Nephron (organoid): Measurements from ENCODE around the gene DCLK1.

ENCODE experiments used
- H3K27ac Mint-ChIP-seq, 3 experiments: 2 replicates each; pipeline ENCODE4 v1.8.0; 2020; ENCODE audit warnings: mixed read lengths in 3 of 3, mild to moderate bottlenecking in 2 of 3, moderate library complexity in 1 of 3
- H3K27me3 Mint-ChIP-seq: 2 replicates; pipeline ENCODE4 v1.8.0; 2021; ENCODE audit warnings: low read depth, mild to moderate bottlenecking, moderate library complexity, mixed read lengths
- H3K36me3 Mint-ChIP-seq: 2 replicates; pipeline ENCODE4 v1.8.0; 2020; ENCODE audit warnings: low read depth, mixed read lengths
- H3K4me1 Mint-ChIP-seq: 2 replicates; pipeline ENCODE4 v1.8.0; 2020; ENCODE audit warnings: mixed read lengths
- H3K4me3 Mint-ChIP-seq, 3 experiments: 2 replicates each; pipeline ENCODE4 v1.8.0; 2020; ENCODE audit warnings: mild to moderate bottlenecking in 3 of 3, mixed read lengths in 3 of 3, moderate library complexity in 2 of 3
- H3K9me3 Mint-ChIP-seq: 2 replicates; pipeline ENCODE4 v1.8.0; 2020; ENCODE audit warnings: mixed read lengths
- CTCF ChIP-seq, 3 experiments: fragments of 200-600 bp; sonication (generic); IDR thresholded peaks; one replicate each; pipeline ENCODE4 v1.5.0; 2021; ENCODE audit warnings: antibody characterized with exemption in 3 of 3; ENCODE audit not compliant: unreplicated experiment in 3 of 3

The DCLK1 gene

DNA sequence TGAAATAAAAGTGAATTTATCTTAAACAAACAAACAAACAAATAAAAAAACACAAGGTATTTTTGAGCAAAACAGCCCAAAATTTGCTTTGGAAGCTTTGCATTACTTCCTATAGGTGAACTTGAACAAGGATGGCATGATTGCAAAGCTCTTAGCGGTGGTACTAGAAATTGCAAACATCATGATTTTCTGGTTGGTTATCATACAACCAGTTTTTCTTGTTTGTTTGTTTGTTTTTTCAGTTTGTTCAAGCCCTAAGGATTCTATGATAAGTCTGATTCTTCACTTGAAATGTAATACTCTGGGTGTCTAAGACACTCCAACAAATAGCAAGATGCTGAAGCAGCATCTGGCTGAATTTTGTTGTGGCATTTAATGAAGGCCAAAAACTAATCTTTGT is 15.9 kb downstream of the DCLK1 start:
- peaks cover 21% of the 10 kb centered on the region for H3K4me1 Mint-ChIP-seq
- H3K27ac Mint-ChIP-seq, result no peak overlapping the region
- H3K4me3 Mint-ChIP-seq, result no peak overlapping the region
- TF ChIP-seq CTCF (IDR thresholded peaks at IDR 0.05; ENCODE audit: unreplicated experiment in 3 of 3), result no peak
- H3K27me3 Mint-ChIP-seq, result no peaks in the 10 kb centered on the region
- H3K9me3 Mint-ChIP-seq, result no peaks in the 10 kb centered on the region
- H3K36me3 Mint-ChIP-seq, result peaks cover 3% of the 10 kb centered on the region

DNA sequence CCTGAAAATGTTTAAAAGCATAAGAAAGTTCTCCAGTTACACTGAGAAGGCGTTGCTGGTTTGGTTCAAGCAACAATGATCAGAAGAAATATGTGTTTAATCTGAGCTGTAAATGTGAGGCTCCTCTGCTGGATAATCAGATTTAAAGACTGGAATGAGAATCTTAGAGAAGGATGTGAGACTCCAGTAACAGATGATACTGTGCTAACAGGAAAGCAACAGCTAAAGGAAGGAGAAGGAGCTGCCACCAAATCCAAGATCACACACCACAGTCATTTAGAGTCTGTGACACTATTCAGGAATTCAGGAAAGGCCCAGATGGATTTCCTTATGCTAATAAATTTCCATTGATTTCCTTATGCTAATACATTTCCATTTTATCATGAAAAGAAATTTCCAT is 16.9 kb downstream of the DCLK1 start:
- no peak overlapping the region for H3K27ac Mint-ChIP-seq
- peaks cover 21% of the 10 kb centered on the region for H3K4me1 Mint-ChIP-seq
- peaks cover 3% of the 10 kb centered on the region for H3K36me3 Mint-ChIP-seq
- H3K4me3 Mint-ChIP-seq, result no peak overlapping the region
- H3K9me3 Mint-ChIP-seq, result no peaks in the 10 kb centered on the region
- H3K27me3 Mint-ChIP-seq, result no peaks in the 10 kb centered on the region
- TF ChIP-seq CTCF (IDR thresholded peaks at IDR 0.05; ENCODE audit: unreplicated experiment in 3 of 3), result no peak

- TF ChIP-seq CTCF (IDR thresholded peaks at IDR 0.05; ENCODE audit: unreplicated experiment in 3 of 3), result no peak
- Mint-ChIP-seq H3K27ac (peak overlapping the region in 1 of 3 experiments; percentile 2), H3K27me3 (no peaks in the 10 kb centered on the region), H3K4me1 (peaks cover 28% of the 10 kb centered on the region), H3K4me3 (no peak overlapping the region), H3K9me3 (no peaks in the 10 kb centered on the region), H3K36me3 (peaks cover 3% of the 10 kb centered on the region)
Observed at GRCh38 chr13:36108954-36109353, 22.2 kb downstream of the DCLK1 start.

DNA sequence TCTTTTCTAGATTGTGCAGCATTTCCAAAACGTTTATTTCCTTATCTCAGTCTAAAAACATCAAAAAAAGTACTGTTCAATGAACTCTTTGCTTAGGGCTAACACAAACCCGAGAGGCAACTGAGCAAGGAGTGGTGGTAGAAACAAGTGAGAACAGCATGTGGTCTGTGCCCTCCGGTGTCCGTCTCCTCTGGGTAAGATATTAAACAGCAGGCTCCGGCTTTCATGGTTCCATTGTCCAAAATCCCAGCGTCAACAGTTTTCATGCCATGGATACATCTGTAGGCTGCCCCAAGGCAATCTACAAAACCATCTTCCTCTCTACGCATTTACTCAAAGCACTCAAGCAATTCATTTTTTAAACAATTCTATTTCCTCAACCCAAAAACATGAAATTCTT is 22.8 kb downstream of the DCLK1 start:
- no peak for TF ChIP-seq CTCF (IDR thresholded peaks at IDR 0.05; ENCODE audit: unreplicated experiment in 3 of 3)
- H3K4me1 Mint-ChIP-seq, result peaks cover 22% of the 10 kb centered on the region
- no peaks in the 10 kb centered on the region for H3K9me3 Mint-ChIP-seq
- no peak overlapping the region for H3K4me3 Mint-ChIP-seq
- no peak overlapping the region for H3K27ac Mint-ChIP-seq
- no peaks in the 10 kb centered on the region for H3K27me3 Mint-ChIP-seq
- peaks cover 3% of the 10 kb centered on the region for H3K36me3 Mint-ChIP-seq

DNA sequence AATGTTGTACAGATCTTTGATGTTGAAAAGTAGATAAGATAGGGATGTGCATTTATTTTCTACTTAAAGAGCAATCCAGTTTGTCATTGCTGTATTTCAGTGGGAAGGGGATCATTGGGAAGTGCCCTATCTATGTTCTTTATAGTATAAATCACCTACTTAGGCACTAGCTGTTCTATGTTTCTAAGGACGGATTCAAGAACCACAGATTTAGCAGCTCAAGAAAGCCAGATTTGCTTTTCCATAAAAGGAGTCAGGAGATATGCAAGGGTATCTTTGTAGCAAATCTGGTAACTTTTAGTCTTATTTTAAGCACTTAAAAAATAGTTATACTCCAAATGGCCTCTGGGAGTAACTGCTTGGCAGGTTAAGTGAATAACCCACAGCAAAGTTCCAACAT is 23.7 kb downstream of the DCLK1 start:
- no peaks in the 10 kb centered on the region for H3K27me3 Mint-ChIP-seq
- no peak overlapping the region for H3K27ac Mint-ChIP-seq
- TF ChIP-seq CTCF (IDR thresholded peaks at IDR 0.05; ENCODE audit: unreplicated experiment in 3 of 3), result no peak
- no peak overlapping the region for H3K4me3 Mint-ChIP-seq
- H3K36me3 Mint-ChIP-seq, result peaks cover 3% of the 10 kb centered on the region
- peaks cover 21% of the 10 kb centered on the region for H3K4me1 Mint-ChIP-seq
- no peaks in the 10 kb centered on the region for H3K9me3 Mint-ChIP-seq

- no peak overlapping the region for H3K4me3 Mint-ChIP-seq
- H3K36me3 Mint-ChIP-seq, result no peaks in the 10 kb centered on the region
- H3K9me3 Mint-ChIP-seq, result no peaks in the 10 kb centered on the region
- no peaks in the 10 kb centered on the region for H3K27me3 Mint-ChIP-seq
- H3K4me1 Mint-ChIP-seq, result peaks cover 26% of the 10 kb centered on the region
- TF ChIP-seq CTCF (IDR thresholded peaks at IDR 0.05; ENCODE audit: unreplicated experiment in 3 of 3), result no peak
- peak overlapping the region in 1 of 3 experiments; percentile 24 for H3K27ac Mint-ChIP-seq
Observed at GRCh38 chr13:36105726-36106125, 25.5 kb downstream of the DCLK1 start.
